Suprapubic skin (tissue), 4 donors: ENCODE results near the gene FAM193A. TPM values are rescaled to one million over a fixed set of nuclear protein-coding genes. Genes with fewer than 3 reads are reported as not detected.

Experiments used
- DNase-seq, 2 donors: peaks; one replicate each; pipeline ENCODE4 v3.0.0-alpha.2; 2019; ENCODE audit warnings: low spot score in 2 of 2
- H3K27ac ChIP-seq: fragments of 200-600 bp; sonication (generic); one replicate; pipeline ENCODE4 v1.5.1; 2019
- H3K27me3 ChIP-seq: fragments of 200-600 bp; sonication (generic); one replicate; pipeline ENCODE4 v1.5.1; 2019
- H3K36me3 ChIP-seq: fragments of 200-600 bp; sonication (generic); one replicate; pipeline ENCODE4 v1.5.1; 2019
- H3K4me1 ChIP-seq: fragments of 200-600 bp; sonication (generic); one replicate; pipeline ENCODE4 v1.5.1; 2019
- H3K4me3 ChIP-seq: fragments of 200-600 bp; sonication (generic); one replicate; pipeline ENCODE4 v1.5.1; 2019; ENCODE audit warnings: mild to moderate bottlenecking
- H3K9me3 ChIP-seq: fragments of 200-600 bp; sonication (generic); one replicate; pipeline ENCODE4 v1.5.1; 2019
- EP300 ChIP-seq: sonication (generic); formaldehyde crosslinking; IDR thresholded peaks from one replicate; pipeline ENCODE4 v1.6.1; 2017; ENCODE audit warnings: antibody characterized with exemption
- POLR2A ChIP-seq, 2 donors: fragments of 450-650 bp; IDR thresholded peaks; one replicate each; pipeline ENCODE4 v1.6.1; 2017; ENCODE audit warnings: antibody characterized with exemption in 2 of 2, mild to moderate bottlenecking in 2 of 2, moderate library complexity in 2 of 2
- POLR2AphosphoS5 ChIP-seq, 3 donors: sonication (generic); formaldehyde crosslinking; IDR thresholded peaks; one replicate each; pipeline ENCODE4 v1.6.1; 2017; ENCODE audit warnings: antibody characterized with exemption in 3 of 3
- WGBS: methylation state at CpG from one replicate; pipeline ENCODE4 v1.1.5; 2018; 5-methylcytosine and 5-hydroxymethylcytosine counted together
- total RNA-seq, 4 donors: library from RNA; depleted of rRNA; stranded (reverse); fragments of >200 nt; gene quantifications; one replicate each; pipeline ENCODE4 v1.1.0, GENCODE V29; 2016
- TF ChIP-seq, protein P1 (sequence below), 2 donors: fragments of 200-600 bp in 1 of 2; fragments of 450-650 bp in 1 of 2; sonication (generic) in 1 of 2; IDR thresholded peaks; one replicate each; pipeline ENCODE4 v1.5.1; 2016 to 2019; ENCODE audit warnings: antibody characterized with exemption in 2 of 2, mild to moderate bottlenecking in 1 of 2, moderate library complexity in 1 of 2

Gene FAM193A
- total RNA-seq, 4 donors from 2014 or later: 23.6 to 45.0 (median 29.3) TPM

DNA sequence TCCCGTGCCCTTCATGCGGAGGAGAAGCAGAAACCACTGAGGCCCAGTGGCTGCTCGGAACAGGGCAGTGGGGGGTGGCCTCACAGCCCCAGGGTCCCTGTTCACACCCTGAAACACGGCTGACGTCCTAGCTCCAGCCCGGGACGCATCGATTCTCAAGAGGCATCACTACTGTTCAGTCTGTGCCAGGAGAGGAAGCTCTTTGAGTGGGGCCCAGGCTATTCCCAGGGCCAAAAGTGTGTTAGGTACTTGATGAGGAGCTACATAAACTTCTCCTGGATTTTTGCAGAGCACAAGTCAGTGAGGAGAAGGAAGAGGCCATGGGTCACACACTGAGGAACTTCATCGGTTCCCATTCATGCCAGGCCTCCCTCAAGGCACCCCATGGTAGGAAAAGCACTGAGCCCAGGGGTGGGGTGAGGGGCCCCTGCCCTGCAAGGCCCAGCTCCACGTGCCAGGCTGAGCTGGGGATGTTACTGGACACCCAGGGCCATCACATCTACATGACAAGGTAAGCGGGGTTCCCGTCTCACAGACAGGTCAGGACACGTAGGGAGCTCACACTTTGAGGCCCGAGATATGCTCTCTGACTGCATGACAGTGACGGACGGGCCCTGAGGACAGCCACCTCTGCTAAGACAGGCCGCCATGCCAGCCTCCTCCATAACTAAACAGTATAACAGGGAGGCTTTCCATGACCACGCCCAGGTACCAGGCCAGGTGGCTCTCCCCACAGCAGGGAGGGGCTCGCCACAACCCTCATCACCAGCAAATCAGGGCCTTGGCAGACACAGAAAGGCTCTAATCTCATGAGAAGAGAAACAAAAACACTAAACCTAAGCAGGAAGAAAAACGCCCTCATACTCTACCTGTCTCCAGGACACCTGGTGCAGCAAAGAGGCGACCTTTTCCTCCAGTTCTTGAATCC is 207.3 kb downstream of the FAM193A start:
- DNase-seq: peak in 1 of 2 donors; percentile 55
- Histone ChIP-seq H3K9me3 (no peaks in the 10 kb centered on the region), H3K27me3 (no peaks in the 10 kb centered on the region), H3K36me3 (peaks cover 68% of the 10 kb centered on the region), H3K27ac (no peak overlapping the region), H3K4me1 (peaks cover 23% of the 10 kb centered on the region), H3K4me3 (no peak overlapping the region)
- 72% methylated on average over 14 of the region's 21 CpGs for WGBS
- TF ChIP-seq EP300: no peak
- TF ChIP-seq POLR2A (IDR thresholded peaks at IDR 0.05): no peak
- TF ChIP-seq POLR2AphosphoS5 (IDR thresholded peaks at IDR 0.05): no peak
- TF ChIP-seq, protein P1, sequence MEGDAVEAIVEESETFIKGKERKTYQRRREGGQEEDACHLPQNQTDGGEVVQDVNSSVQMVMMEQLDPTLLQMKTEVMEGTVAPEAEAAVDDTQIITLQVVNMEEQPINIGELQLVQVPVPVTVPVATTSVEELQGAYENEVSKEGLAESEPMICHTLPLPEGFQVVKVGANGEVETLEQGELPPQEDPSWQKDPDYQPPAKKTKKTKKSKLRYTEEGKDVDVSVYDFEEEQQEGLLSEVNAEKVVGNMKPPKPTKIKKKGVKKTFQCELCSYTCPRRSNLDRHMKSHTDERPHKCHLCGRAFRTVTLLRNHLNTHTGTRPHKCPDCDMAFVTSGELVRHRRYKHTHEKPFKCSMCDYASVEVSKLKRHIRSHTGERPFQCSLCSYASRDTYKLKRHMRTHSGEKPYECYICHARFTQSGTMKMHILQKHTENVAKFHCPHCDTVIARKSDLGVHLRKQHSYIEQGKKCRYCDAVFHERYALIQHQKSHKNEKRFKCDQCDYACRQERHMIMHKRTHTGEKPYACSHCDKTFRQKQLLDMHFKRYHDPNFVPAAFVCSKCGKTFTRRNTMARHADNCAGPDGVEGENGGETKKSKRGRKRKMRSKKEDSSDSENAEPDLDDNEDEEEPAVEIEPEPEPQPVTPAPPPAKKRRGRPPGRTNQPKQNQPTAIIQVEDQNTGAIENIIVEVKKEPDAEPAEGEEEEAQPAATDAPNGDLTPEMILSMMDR (IDR thresholded peaks at IDR 0.05): no peak

DNA sequence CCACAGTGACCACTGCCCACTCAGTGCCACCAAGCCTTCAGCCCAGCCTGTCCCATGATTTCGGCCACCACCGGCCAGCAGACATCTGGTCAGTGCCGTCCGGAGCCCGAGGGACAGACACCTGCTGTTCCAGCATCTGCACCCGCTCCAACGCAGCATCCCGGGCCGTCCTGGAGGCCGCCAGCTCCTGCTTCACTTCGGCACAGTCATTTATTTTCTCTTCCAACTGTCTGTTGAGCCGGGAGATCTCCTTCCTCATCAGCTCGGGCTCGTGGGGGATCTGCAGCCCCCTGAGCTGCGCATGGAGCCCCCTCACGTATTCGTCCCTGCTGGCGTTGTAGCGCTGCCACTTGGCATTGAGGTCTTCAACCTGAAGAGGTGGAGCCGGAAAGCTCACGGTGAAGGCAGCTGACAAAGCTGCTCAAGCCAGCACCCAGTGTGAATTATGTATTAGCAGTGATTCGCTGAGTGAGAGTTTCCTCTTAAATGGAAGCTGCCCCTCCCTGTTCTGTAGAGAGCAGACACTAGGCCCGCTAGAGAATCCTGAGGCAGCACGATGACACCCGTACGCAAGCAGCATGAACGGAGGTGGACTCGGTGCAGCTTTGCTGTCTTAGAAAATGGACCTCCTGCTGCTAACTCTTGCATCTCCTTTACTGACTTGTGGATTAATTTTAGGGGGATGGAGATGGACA is 208.3 kb downstream of the FAM193A start:
- Histone ChIP-seq H3K27me3 (no peaks in the 10 kb centered on the region), H3K27ac (no peak overlapping the region), H3K4me1 (peaks cover 23% of the 10 kb centered on the region), H3K4me3 (no peak overlapping the region), H3K36me3 (peaks cover 68% of the 10 kb centered on the region), H3K9me3 (no peaks in the 10 kb centered on the region)
- TF ChIP-seq POLR2A (IDR thresholded peaks at IDR 0.05): no peak
- WGBS: 96% methylated on average over 28 of the region's 28 CpGs
- no peak for DNase-seq

DNA sequence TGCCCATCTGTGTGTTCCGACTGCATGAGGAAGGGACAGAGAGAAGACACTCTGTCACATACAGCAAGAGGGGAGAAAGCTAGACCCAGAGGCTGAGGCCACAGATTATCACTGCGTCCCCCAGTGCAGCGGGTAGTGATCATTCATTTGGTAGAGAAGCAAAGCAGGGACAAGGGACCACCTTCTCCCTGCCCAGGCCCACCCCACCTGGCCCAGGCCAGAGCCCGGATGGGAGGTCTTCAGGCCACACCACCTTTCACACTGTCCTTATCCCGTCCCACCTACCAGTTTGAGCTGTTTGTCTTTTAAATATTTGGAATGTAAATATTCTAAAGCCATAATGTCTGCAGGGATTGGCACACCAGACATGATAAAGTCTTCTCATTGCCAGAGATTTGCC is 209.1 kb downstream of the FAM193A start:
- no peaks in the 10 kb centered on the region for H3K27me3 ChIP-seq
- H3K9me3 ChIP-seq: no peaks in the 10 kb centered on the region
- no peak for TF ChIP-seq EP300
- TF ChIP-seq, protein P1 (IDR thresholded peaks at IDR 0.05): no peak
- TF ChIP-seq POLR2A (IDR thresholded peaks at IDR 0.05): no peak
- no peak for TF ChIP-seq POLR2AphosphoS5 (IDR thresholded peaks at IDR 0.05)
- H3K4me3 ChIP-seq: no peak overlapping the region
- WGBS: 96% methylated on average over 5 of the region's 5 CpGs
- H3K4me1 ChIP-seq: peaks cover 23% of the 10 kb centered on the region
- H3K27ac ChIP-seq: peak overlapping the region; percentile 18
- no peak for DNase-seq
- H3K36me3 ChIP-seq: peaks cover 68% of the 10 kb centered on the region

DNA sequence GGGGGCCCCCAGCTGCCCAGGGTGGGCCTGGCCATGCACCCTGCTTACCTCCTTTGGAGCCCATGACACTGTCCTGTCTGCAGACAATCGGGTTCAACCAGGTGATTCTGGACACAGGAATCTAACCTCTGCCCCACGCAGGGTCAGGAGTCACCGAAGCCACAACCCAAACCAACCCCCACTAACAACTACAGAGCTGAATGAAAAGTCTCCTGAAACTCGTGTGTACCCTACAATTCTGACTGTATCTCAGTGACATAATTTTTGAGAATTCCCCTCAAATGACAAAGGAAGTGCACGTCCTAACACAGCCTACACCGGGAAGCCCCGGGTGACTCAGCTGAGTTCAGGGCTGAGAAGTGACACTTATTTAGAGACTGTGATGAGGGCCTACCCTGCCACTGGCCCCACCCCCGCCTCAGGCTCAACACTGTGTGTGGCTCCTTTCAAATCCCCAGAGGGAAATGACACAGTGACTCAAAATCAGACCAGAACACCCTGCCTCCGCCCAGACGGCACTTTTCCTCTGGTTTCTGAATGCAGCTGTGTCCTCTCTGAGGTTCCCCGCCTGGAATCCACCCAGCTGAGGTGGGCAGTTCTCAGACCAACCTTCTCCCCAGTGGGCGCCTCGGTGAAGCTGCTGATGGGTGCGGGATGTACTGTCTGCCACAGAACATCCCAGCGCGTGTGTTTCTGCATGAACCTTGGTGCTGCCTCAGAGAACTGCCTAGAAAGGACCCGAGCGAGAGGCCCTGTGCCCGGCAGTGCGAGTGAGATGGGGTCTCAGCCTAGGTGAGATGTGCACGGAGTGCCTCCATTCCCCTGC is 209.7 kb downstream of the FAM193A start:
- TF ChIP-seq, protein P1 (IDR thresholded peaks at IDR 0.05): no peak
- no peak for TF ChIP-seq EP300
- no peak for TF ChIP-seq POLR2AphosphoS5 (IDR thresholded peaks at IDR 0.05)
- no peak for TF ChIP-seq POLR2A (IDR thresholded peaks at IDR 0.05)
- no peak for DNase-seq
- Histone ChIP-seq H3K27ac (peak overlapping the region; percentile 18), H3K36me3 (peaks cover 67% of the 10 kb centered on the region), H3K4me1 (peaks cover 27% of the 10 kb centered on the region), H3K4me3 (no peak overlapping the region), H3K9me3 (no peaks in the 10 kb centered on the region), H3K27me3 (no peaks in the 10 kb centered on the region)
- 36% methylated on average over 10 of the region's 21 CpGs for WGBS

DNA sequence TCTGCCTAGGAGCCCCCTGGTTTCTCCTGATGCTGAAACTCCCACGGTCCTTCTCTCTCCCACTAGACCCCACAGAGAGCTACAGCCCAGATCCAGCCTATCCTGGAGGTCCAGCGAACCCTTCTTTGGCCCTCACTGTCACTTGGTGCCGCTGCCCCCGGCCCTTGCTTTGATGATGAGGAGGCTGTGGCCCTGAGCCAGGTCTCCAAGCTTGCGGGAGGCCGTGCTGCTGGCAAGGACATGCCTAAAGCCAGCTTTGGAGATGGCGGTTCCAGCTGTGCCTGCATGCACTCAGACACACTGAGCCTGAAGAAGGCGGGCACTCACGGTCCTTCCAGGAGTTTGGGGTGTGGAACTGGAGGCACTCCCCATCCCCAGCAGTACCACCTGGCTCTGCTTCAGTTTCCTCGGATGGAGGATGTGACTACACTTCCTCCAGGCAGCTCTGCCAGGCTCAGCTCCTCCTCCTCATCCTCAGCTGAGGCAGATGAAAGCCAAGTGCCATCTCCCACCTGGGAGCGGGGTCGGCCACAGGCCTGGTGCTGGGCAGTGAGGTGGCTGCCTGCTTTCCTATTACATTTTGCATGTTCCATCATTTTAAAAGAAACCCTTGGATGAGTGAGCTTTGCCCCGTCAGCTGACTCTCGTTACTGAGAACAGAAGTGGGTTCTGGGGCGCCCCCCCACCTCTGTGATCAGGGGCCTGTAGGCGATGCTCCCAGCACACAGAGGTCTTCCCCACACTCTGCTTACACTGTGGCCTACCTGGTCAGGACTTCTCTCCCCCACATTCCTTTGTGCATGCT is 210.6 kb downstream of the FAM193A start:
- no peak for TF ChIP-seq POLR2AphosphoS5 (IDR thresholded peaks at IDR 0.05)
- no peak for TF ChIP-seq EP300
- no peaks in the 10 kb centered on the region for H3K9me3 ChIP-seq

More for the DNA sequence above, 210.6 kb downstream of the FAM193A start:
- Histone ChIP-seq H3K36me3 (peaks cover 59% of the 10 kb centered on the region), H3K4me3 (no peak overlapping the region), H3K27me3 (no peaks in the 10 kb centered on the region), H3K4me1 (peaks cover 27% of the 10 kb centered on the region), H3K27ac (no peak overlapping the region)
- no peak for DNase-seq
- WGBS: 77% methylated on average over 16 of the region's 16 CpGs
